Tibial nerve (tissue), 4 donors: ENCODE data around the gene PIK3C3. TPM values are rescaled to one million over a fixed set of nuclear protein-coding genes. Genes with fewer than 3 reads are reported as not detected.

Source experiments
- DNase-seq, 2 donors: peaks; one replicate each; pipeline ENCODE4 v3.0.0-alpha.2; 2019; ENCODE audit warnings: low spot score in 2 of 2
- H3K27ac ChIP-seq, 4 donors: fragments of 200-600 bp; sonication (generic) in 3 of 4; one replicate each; pipeline ENCODE4 v1.5.1; 2017 to 2019; ENCODE audit warnings: mild to moderate bottlenecking in 1 of 4
- H3K27me3 ChIP-seq, 2 donors: fragments of 200-600 bp; sonication (generic) in 1 of 2; one replicate each; pipeline versions ENCODE4 v1.5.1 to v1.6.0; 2017 to 2019
- H3K36me3 ChIP-seq, 3 donors: fragments of 200-600 bp; sonication (generic); one replicate each; pipeline ENCODE4 v1.5.1; 2018 to 2019
- H3K4me1 ChIP-seq, 4 donors: fragments of 200-600 bp; sonication (generic) in 3 of 4; one replicate each; pipeline ENCODE4 v1.5.1; 2017 to 2019
- H3K4me3 ChIP-seq, 4 donors: fragments of 200-600 bp; sonication (generic) in 3 of 4; one replicate each; pipeline ENCODE4 v1.5.1; 2017 to 2019; ENCODE audit warnings: mild to moderate bottlenecking in 1 of 4, moderate library complexity in 1 of 4
- H3K9me3 ChIP-seq, 4 donors: fragments of 200-600 bp; sonication (generic) in 3 of 4; one replicate each; pipeline ENCODE4 v1.5.1; 2017 to 2019
- EP300 ChIP-seq, 2 donors: sonication (generic); formaldehyde crosslinking; IDR thresholded peaks; one replicate each; pipeline ENCODE4 v1.6.1; 2017; ENCODE audit warnings: antibody characterized with exemption in 2 of 2, mild to moderate bottlenecking in 1 of 2
- POLR2A ChIP-seq, 2 donors: fragments of 450-650 bp; IDR thresholded peaks; one replicate each; pipeline ENCODE4 v1.6.1; 2017; ENCODE audit warnings: antibody characterized with exemption in 2 of 2, mild to moderate bottlenecking in 2 of 2, moderate library complexity in 2 of 2
- WGBS, 2 donors: methylation state at CpG; one replicate each; pipeline ENCODE4 v1.1.5; 2018; 5-methylcytosine and 5-hydroxymethylcytosine counted together
- total RNA-seq, 4 donors: library from RNA; depleted of rRNA; stranded (reverse); fragments of >200 nt; gene quantifications; one replicate each; pipeline ENCODE4 v1.1.0, GENCODE V29; 2016
- TF ChIP-seq, protein P1 (sequence below), 5 experiments: fragments of 200-600 bp in 3 of 5; fragments of 450-650 bp in 2 of 5; sonication (generic) in 3 of 5; IDR thresholded peaks; one replicate each; pipeline ENCODE4 v1.5.1; 2016 to 2019; ENCODE audit warnings: antibody characterized with exemption in 5 of 5, mild to moderate bottlenecking in 3 of 5, moderate library complexity in 2 of 5

Gene PIK3C3
- total RNA-seq, 4 donors from 2014 or later: 46.7 to 87.7 (median 52.5) TPM

DNA sequence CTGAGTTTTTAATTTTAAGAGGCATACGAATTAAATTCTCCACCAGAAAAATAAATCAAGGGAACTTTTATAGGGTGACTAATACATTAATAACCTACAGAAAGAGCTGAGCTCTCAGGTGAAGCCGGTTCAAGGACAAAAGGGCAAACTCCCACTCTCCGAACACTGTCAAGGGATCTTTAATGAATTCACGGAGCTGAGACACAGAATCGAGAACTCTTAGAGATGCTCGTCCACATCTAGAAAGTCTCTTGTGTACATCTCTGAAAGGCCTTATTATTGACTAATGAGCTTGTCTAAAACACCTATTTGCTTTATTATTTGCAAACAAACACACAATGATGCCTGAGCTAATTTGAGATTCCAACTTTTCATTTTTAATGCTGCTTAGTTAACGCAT, 33.3 kb upstream of the PIK3C3 start:
- DNase-seq: no peak
- Histone ChIP-seq H3K36me3 (no peaks in the 10 kb centered on the region), H3K27ac (no peak overlapping the region)

DNA sequence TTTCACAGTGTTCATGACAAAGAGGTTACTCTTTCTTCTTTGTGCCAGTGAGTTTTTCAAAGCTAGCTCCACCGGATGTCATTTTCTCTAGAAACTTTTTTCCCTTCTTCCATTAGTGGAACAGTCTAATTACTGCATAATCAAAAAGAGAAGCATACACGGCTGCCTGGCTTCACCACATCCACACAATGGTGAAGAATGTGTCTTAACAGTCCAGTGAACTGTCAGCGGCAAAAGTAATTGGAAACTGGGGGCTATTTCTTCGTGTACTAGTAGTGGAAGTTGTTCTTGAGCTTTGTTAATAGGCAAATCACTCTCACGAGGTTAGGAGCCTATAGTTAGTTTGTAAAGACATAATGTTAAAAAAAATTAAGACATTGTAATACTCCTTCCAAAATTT, 32.9 kb upstream of the PIK3C3 start:
- Histone ChIP-seq H3K27ac (no peak overlapping the region), H3K4me3 (no peak overlapping the region), H3K9me3 (no peaks in the 10 kb centered on the region), H3K4me1 (no peaks in the 10 kb centered on the region), H3K27me3 (no peaks in the 10 kb centered on the region), H3K36me3 (no peaks in the 10 kb centered on the region)
- no peak for DNase-seq
- TF ChIP-seq EP300 (IDR thresholded peaks at IDR 0.05) (no peak), POLR2A (IDR thresholded peaks at IDR 0.05) (no peak)
- TF ChIP-seq, protein P1, sequence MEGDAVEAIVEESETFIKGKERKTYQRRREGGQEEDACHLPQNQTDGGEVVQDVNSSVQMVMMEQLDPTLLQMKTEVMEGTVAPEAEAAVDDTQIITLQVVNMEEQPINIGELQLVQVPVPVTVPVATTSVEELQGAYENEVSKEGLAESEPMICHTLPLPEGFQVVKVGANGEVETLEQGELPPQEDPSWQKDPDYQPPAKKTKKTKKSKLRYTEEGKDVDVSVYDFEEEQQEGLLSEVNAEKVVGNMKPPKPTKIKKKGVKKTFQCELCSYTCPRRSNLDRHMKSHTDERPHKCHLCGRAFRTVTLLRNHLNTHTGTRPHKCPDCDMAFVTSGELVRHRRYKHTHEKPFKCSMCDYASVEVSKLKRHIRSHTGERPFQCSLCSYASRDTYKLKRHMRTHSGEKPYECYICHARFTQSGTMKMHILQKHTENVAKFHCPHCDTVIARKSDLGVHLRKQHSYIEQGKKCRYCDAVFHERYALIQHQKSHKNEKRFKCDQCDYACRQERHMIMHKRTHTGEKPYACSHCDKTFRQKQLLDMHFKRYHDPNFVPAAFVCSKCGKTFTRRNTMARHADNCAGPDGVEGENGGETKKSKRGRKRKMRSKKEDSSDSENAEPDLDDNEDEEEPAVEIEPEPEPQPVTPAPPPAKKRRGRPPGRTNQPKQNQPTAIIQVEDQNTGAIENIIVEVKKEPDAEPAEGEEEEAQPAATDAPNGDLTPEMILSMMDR (IDR thresholded peaks at IDR 0.05): no peak
- WGBS, 2 donors: 48 to 52% methylated on average over 5 of the region's 5 CpGs

More for the DNA sequence above, 33.3 kb upstream of the PIK3C3 start:
- no peak overlapping the region for H3K4me3 ChIP-seq
- H3K27me3 ChIP-seq: no peaks in the 10 kb centered on the region
- H3K4me1 ChIP-seq: no peaks in the 10 kb centered on the region
- WGBS, 2 donors: 69 to 74% methylated on average over 7 of the region's 7 CpGs
- TF ChIP-seq, protein P1 (IDR thresholded peaks at IDR 0.05): no peak
- TF ChIP-seq POLR2A (IDR thresholded peaks at IDR 0.05) (no peak), EP300 (IDR thresholded peaks at IDR 0.05) (no peak)
- H3K9me3 ChIP-seq: no peaks in the 10 kb centered on the region

DNA sequence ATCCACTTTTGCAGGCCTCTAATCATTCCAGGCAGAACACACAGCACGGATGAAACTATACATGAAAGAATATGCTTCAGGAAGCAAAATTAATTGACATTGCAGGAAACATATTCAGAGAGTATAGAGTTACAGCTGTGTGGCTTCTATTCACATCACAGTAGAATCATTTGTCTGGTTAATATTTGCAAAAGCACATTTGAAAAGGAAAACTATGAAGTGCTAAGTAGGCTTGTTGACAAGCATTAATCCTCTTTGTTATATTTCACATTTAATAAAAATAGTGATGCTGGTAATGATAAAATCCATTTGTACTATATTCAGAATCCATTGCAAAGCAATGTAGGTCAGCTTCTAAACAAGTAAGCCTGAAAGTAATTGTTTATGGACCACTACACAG, 32.2 kb upstream of the PIK3C3 start:
- 33 to 48% methylated on average over 1 of the region's 1 CpG for WGBS, 2 donors

DNA sequence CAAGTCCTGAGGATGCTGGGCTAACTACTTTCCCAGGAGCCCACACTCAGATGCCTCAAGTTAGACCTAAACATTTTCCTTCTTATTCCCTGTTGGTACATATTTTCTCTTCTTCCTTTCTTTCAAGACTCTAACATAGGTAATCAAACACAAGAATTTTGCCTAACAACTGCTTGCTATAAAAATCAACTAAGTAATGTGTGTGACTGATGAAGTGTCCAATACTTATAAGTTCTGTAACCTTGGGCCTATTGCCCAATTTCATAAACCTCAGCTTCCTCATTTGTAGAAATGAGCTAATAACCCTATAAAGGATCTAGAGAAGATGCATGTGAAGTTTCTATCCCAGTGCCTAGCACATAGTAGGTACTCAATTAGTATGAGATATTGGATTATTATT, 31.6 kb upstream of the PIK3C3 start:
- no peak overlapping the region for H3K27ac ChIP-seq
- H3K9me3 ChIP-seq: no peaks in the 10 kb centered on the region
- no peak for DNase-seq
- TF ChIP-seq EP300 (IDR thresholded peaks at IDR 0.05) (no peak), POLR2A (IDR thresholded peaks at IDR 0.05) (no peak)
- TF ChIP-seq, protein P1 (IDR thresholded peaks at IDR 0.05): no peak
- no peaks in the 10 kb centered on the region for H3K36me3 ChIP-seq
- H3K27me3 ChIP-seq: no peaks in the 10 kb centered on the region
- no peak overlapping the region for H3K4me3 ChIP-seq
- H3K4me1 ChIP-seq: no peaks in the 10 kb centered on the region

More for the DNA sequence above, 32.2 kb upstream of the PIK3C3 start:
- TF ChIP-seq POLR2A (IDR thresholded peaks at IDR 0.05) (no peak), EP300 (IDR thresholded peaks at IDR 0.05) (no peak)
- TF ChIP-seq, protein P1 (IDR thresholded peaks at IDR 0.05): no peak
- Histone ChIP-seq H3K4me3 (no peak overlapping the region), H3K9me3 (no peaks in the 10 kb centered on the region), H3K27me3 (no peaks in the 10 kb centered on the region), H3K4me1 (no peaks in the 10 kb centered on the region), H3K36me3 (no peaks in the 10 kb centered on the region), H3K27ac (no peak overlapping the region)
- DNase-seq: no peak

DNA sequence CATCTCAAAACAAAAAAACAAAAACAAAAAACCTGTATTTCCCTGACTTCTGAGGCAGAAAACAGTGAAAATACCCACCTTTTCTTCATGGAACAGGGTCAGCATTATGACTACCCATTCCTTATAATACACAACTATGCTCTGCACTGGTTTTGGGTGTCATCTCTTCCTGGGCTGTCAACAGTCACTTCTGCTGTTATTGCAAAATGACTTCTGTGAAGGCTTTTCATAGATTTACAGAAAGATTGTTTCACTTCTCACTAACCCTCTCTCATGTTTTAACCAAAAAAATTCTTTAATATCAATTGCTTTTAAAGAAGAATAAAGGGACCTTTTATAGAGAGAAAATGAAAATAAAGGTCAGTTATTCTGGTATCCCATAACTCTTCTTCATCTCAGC, 26.5 kb upstream of the PIK3C3 start:
- Histone ChIP-seq H3K27ac (no peak overlapping the region), H3K27me3 (no peaks in the 10 kb centered on the region), H3K4me1 (no peaks in the 10 kb centered on the region), H3K4me3 (no peak overlapping the region), H3K36me3 (no peaks in the 10 kb centered on the region), H3K9me3 (peaks cover 0 to 4% (median 0%) of the 10 kb centered on the region in 4 donors)
- no peak for TF ChIP-seq POLR2A (IDR thresholded peaks at IDR 0.05)
- TF ChIP-seq, protein P1 (IDR thresholded peaks at IDR 0.05): no peak
- TF ChIP-seq EP300 (IDR thresholded peaks at IDR 0.05): no peak
- no peak for DNase-seq
